ENCODE measurements around the gene MAGI2. TPM values are rescaled to one million over a fixed set of nuclear protein-coding genes. Genes with fewer than 3 reads are reported as not detected.

MAGI2 gene
- polyA plus RNA-seq, 3 donors: 0.03 to 0.11 TPM; not detected in 1

DNA sequence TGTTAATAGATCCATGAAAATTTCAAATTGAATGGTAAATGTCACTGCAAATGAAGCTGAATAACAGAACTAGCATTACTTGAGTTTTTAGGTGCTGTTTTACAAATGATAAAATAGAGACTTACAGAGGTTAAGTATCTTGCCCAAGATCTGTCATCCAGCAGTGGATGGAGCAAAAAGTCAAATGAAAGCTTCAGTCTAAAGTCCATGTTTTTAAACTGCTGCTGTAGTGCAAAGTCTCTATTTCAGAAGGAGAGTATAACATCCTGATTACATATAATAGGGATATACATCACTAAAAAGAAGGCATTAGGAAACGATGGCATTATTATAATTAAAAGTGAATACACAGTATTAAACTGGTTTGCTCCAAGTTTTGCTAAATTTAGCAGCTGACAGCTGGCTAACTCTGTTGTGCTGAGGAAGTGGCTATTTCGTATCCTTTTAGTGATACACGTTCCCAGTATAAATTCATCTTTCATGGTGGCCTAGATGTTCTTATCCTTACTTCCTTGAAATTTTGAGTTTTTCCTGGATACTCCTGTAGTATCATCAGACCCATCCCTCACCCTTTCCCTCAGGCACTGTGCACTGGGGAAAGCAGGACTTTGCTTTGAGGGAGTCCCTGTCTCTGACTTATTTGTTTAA is 603.2 kb downstream of the MAGI2 start:
- Histone ChIP-seq H4K20me1 (ENCODE audit: insufficient read depth, low read length) (no peaks in the 10 kb centered on the region), H3K4me1 (ENCODE audit: control insufficient read depth in 1 of 2, insufficient read depth in 2 of 2, low read length in 2 of 2) (no peaks in the 10 kb centered on the region), H3K36me3 (replicated peaks in 1 of 2; ENCODE audit: control insufficient read depth in 1 of 2, insufficient read depth in 2 of 2, low read length in 2 of 2) (no peaks in the 10 kb centered on the region), H3K27ac (ENCODE audit: low read depth in 1 of 2, low read length in 2 of 2) (no peak overlapping the region), H3K79me2 (ENCODE audit: insufficient read depth, low read length) (no peaks in the 10 kb centered on the region), H3K9me3 (replicated peaks in 1 of 2; ENCODE audit: control insufficient read depth in 1 of 2, insufficient read depth in 1 of 2, low read length in 2 of 2) (peaks cover 0 to 5% of the 10 kb centered on the region in 2 donors), H3K9ac (ENCODE audit: insufficient read depth, low read length, poor library complexity, severe bottlenecking) (no peak overlapping the region), H3K4me3 (replicated peaks in 1 of 3; ENCODE audit: low read depth in 2 of 3, low read length in 3 of 3) (no peak overlapping the region), H2AFZ (ENCODE audit: insufficient read depth, low read depth, low read length, poor library complexity, severe bottlenecking) (no peak overlapping the region), H3K27me3 (ENCODE audit: control insufficient read depth in 2 of 2, insufficient read depth in 2 of 2, low read length in 2 of 2) (no peaks in the 10 kb centered on the region), H3K4me2 (replicated peaks; ENCODE audit: extremely low read depth, low read length, poor library complexity, severe bottlenecking) (no peak overlapping the region)
- no peaks in the 10 kb centered on the region for H3K36me3 Mint-ChIP-seq
- no peaks in the 10 kb centered on the region for H3K27me3 Mint-ChIP-seq (ENCODE audit: low read depth in 3 of 3)
- WGBS (ENCODE audit: insufficient coverage): no CpG with 5 or more reads among the region's 3 CpGs
- intact Hi-C loops (cut with micrococcal nuclease): no loop called here
- H3K4me3 Mint-ChIP-seq: no peak overlapping the region
- H3K27ac Mint-ChIP-seq: no peak overlapping the region
- no peaks in the 10 kb centered on the region for H3K4me1 Mint-ChIP-seq
- TF ChIP-seq, protein P1, sequence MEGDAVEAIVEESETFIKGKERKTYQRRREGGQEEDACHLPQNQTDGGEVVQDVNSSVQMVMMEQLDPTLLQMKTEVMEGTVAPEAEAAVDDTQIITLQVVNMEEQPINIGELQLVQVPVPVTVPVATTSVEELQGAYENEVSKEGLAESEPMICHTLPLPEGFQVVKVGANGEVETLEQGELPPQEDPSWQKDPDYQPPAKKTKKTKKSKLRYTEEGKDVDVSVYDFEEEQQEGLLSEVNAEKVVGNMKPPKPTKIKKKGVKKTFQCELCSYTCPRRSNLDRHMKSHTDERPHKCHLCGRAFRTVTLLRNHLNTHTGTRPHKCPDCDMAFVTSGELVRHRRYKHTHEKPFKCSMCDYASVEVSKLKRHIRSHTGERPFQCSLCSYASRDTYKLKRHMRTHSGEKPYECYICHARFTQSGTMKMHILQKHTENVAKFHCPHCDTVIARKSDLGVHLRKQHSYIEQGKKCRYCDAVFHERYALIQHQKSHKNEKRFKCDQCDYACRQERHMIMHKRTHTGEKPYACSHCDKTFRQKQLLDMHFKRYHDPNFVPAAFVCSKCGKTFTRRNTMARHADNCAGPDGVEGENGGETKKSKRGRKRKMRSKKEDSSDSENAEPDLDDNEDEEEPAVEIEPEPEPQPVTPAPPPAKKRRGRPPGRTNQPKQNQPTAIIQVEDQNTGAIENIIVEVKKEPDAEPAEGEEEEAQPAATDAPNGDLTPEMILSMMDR (IDR thresholded peaks at IDR 0.05): no peak
- peaks cover 0 to 6% (median 1%) of the 10 kb centered on the region in 7 donors for H3K9me3 Mint-ChIP-seq
- DNase-seq: no peak

DNA sequence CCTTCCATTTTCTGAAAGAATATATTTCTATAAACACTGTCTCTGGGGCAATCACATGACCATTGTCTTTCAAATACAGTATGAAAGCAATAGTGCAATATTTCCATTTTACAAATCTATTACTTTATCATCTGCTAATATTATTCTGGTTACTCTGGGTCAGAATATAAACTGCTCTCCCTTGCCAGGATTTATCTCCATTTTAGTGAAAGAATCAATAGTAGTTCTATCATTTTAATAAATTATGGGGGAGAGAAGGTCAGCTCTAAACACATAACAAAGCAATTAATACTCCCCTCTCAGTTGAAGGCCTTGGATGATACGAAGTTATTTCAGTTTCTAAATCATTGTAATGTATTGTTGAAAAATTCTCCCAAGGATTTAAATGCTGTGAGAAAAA is 608.3 kb downstream of the MAGI2 start:
- Histone ChIP-seq H4K20me1 (ENCODE audit: insufficient read depth, low read length) (no peaks in the 10 kb centered on the region), H3K36me3 (replicated peaks in 1 of 2; ENCODE audit: control insufficient read depth in 1 of 2, insufficient read depth in 2 of 2, low read length in 2 of 2) (no peaks in the 10 kb centered on the region), H3K27ac (ENCODE audit: low read depth in 1 of 2, low read length in 2 of 2) (no peak overlapping the region), H3K9me3 (replicated peaks in 1 of 2; ENCODE audit: control insufficient read depth in 1 of 2, insufficient read depth in 1 of 2, low read length in 2 of 2) (peaks cover 0 to 3% of the 10 kb centered on the region in 2 donors), H3K27me3 (ENCODE audit: control insufficient read depth in 2 of 2, insufficient read depth in 2 of 2, low read length in 2 of 2) (no peaks in the 10 kb centered on the region), H3K9ac (ENCODE audit: insufficient read depth, low read length, poor library complexity, severe bottlenecking) (no peak overlapping the region), H3K4me2 (replicated peaks; ENCODE audit: extremely low read depth, low read length, poor library complexity, severe bottlenecking) (no peak overlapping the region), H3K4me1 (ENCODE audit: control insufficient read depth in 1 of 2, insufficient read depth in 2 of 2, low read length in 2 of 2) (no peaks in the 10 kb centered on the region), H2AFZ (ENCODE audit: insufficient read depth, low read depth, low read length, poor library complexity, severe bottlenecking) (no peak overlapping the region), H3K79me2 (ENCODE audit: insufficient read depth, low read length) (no peaks in the 10 kb centered on the region), H3K4me3 (replicated peaks in 1 of 3; ENCODE audit: low read depth in 2 of 3, low read length in 3 of 3) (no peak overlapping the region)
- Mint-ChIP-seq H3K9me3 (peaks cover 0 to 4% (median 2%) of the 10 kb centered on the region in 7 donors), H3K36me3 (no peaks in the 10 kb centered on the region), H3K27me3 (ENCODE audit: low read depth in 3 of 3) (no peaks in the 10 kb centered on the region), H3K27ac (no peak overlapping the region), H3K4me3 (no peak overlapping the region), H3K4me1 (no peaks in the 10 kb centered on the region)
- intact Hi-C loops (cut with micrococcal nuclease): no loop called here
- DNase-seq: no peak
- TF ChIP-seq, protein P1 (IDR thresholded peaks at IDR 0.05): no peak
- WGBS (ENCODE audit: insufficient coverage): no CpG with 5 or more reads among the region's 1 CpG

All from CD14-positive monocyte (primary cell).